CD4-positive, alpha-beta T cell treated with Interferon gamma for 1 hour (primary cell): Measurements from ENCODE around the gene TMPRSS11D.

Experiments
- DNase-seq: peaks from one replicate; pipeline ENCODE4 v3.0.0-alpha.2; 2020

Gene TMPRSS11D

GRCh38 chr4:67883902-67884301, at the start of gene TMPRSS11D:
TSS of gene TMPRSS11D (minus strand) at chr4:67884002. CDS start at chr4:67883933, 69 bp downstream.
- DNase-seq: no peak

GRCh38 chr4:67933038-67933437, 49.2 kb upstream of the TMPRSS11D start:
- DNase-seq: no peak

- DNase-seq: no peak
Measured at GRCh38 chr4:67931256-67931655, 47.5 kb upstream of the TMPRSS11D start.

- no peak for DNase-seq
Measured at GRCh38 chr4:67929426-67929825, 45.6 kb upstream of the TMPRSS11D start.

GRCh38 chr4:67928546-67928945, 44.7 kb upstream of the TMPRSS11D start:
- no peak for DNase-seq

- no peak for DNase-seq
Measured at GRCh38 chr4:67927251-67927650, 43.4 kb upstream of the TMPRSS11D start.

GRCh38 chr4:67926485-67926884, 42.7 kb upstream of the TMPRSS11D start:
- no peak for DNase-seq

- DNase-seq: no peak
Measured at GRCh38 chr4:67922697-67923096, 38.9 kb upstream of the TMPRSS11D start.

GRCh38 chr4:67918428-67918827, 34.6 kb upstream of the TMPRSS11D start:
- no peak for DNase-seq

GRCh38 chr4:67915400-67915966, 31.7 kb upstream of the TMPRSS11D start:
- DNase-seq: no peak

GRCh38 chr4:67912080-67912479, 28.3 kb upstream of the TMPRSS11D start:
- no peak for DNase-seq

- no peak for DNase-seq
Measured at GRCh38 chr4:67911638-67912037, 27.8 kb upstream of the TMPRSS11D start.

GRCh38 chr4:67911141-67911540, 27.3 kb upstream of the TMPRSS11D start:
- no peak for DNase-seq

- no peak for DNase-seq
Measured at GRCh38 chr4:67910585-67910905, 26.7 kb upstream of the TMPRSS11D start.

GRCh38 chr4:67909905-67910584, 26.2 kb upstream of the TMPRSS11D start:
- DNase-seq: no peak

- no peak for DNase-seq
Measured at GRCh38 chr4:67907650-67908049, 23.8 kb upstream of the TMPRSS11D start.

GRCh38 chr4:67899096-67899495, 15.3 kb upstream of the TMPRSS11D start:
- no peak for DNase-seq

- DNase-seq: no peak
Measured at GRCh38 chr4:67897686-67898085, 13.9 kb upstream of the TMPRSS11D start.

- DNase-seq: no peak
Measured at GRCh38 chr4:67896421-67897065, 12.7 kb upstream of the TMPRSS11D start.

- DNase-seq: no peak
Measured at GRCh38 chr4:67894659-67895058, 10.9 kb upstream of the TMPRSS11D start.

- DNase-seq: no peak
Measured at GRCh38 chr4:67892905-67893304, 9.1 kb upstream of the TMPRSS11D start.

- DNase-seq: no peak
Measured at GRCh38 chr4:67892253-67892652, 8.5 kb upstream of the TMPRSS11D start.

- no peak for DNase-seq
Measured at GRCh38 chr4:67891645-67892044, 7.8 kb upstream of the TMPRSS11D start.

- DNase-seq: no peak
Measured at GRCh38 chr4:67886281-67886680, 2.5 kb upstream of the TMPRSS11D start.

GRCh38 chr4:67885762-67886161, 2.0 kb upstream of the TMPRSS11D start:
- peak; percentile 3 for DNase-seq
